ENCODE results near the gene SSH3. TPM values are rescaled to one million over a fixed set of nuclear protein-coding genes. Genes with fewer than 3 reads are reported as not detected.

SSH3 gene
- total and polyA plus RNA-seq, 4 donors, result 7.1 to 21.5 (median 14.5) TPM

- no peaks in the 10 kb centered on the region for H3K9me3 ChIP-seq (ENCODE audit: control insufficient read depth, insufficient read depth, low read length)
- H3K27me3 ChIP-seq (ENCODE audit: control insufficient read depth, insufficient read depth, low read length), result no peaks in the 10 kb centered on the region
- H3K36me3 ChIP-seq (ENCODE audit: control insufficient read depth, insufficient read depth, low read length), result peaks cover 10% of the 10 kb centered on the region
- DNase-seq (ENCODE audit: low read depth in 4 of 6, low spot score in 6 of 6), result peak in 1 of 6 donors; percentile 24
- peaks cover 33% of the 10 kb centered on the region for H3K4me1 ChIP-seq (ENCODE audit: control insufficient read depth, insufficient read depth, low read length)
- WGBS (ENCODE audit: insufficient coverage), result 52% methylated on average over 15 of the region's 18 CpGs
- H3K27ac ChIP-seq (ENCODE audit: low read depth, low read length), result no peak overlapping the region
- H3K4me3 ChIP-seq (ENCODE audit: low read depth, low read length), result peak overlapping the region; percentile 16
These were observed 41.2 kb upstream of the SSH3 start for GRCh38 chr11:67261946-67262681.

- Histone ChIP-seq H3K4me3 (ENCODE audit: low read depth, low read length) (no peak overlapping the region), H3K27ac (ENCODE audit: low read depth, low read length) (no peak overlapping the region), H3K4me1 (ENCODE audit: control insufficient read depth, insufficient read depth, low read length) (peaks cover 42% of the 10 kb centered on the region), H3K36me3 (ENCODE audit: control insufficient read depth, insufficient read depth, low read length) (peaks cover 16% of the 10 kb centered on the region), H3K27me3 (ENCODE audit: control insufficient read depth, insufficient read depth, low read length) (no peaks in the 10 kb centered on the region), H3K9me3 (ENCODE audit: control insufficient read depth, insufficient read depth, low read length) (no peaks in the 10 kb centered on the region)
- WGBS (ENCODE audit: insufficient coverage), result 57% methylated on average over 21 of the region's 22 CpGs
- peak in 2 of 6 donors; percentile 87 to 88 for DNase-seq (ENCODE audit: low read depth in 4 of 6, low spot score in 6 of 6)
These were observed 40.3 kb upstream of the SSH3 start for GRCh38 chr11:67262731-67263675.

DNA sequence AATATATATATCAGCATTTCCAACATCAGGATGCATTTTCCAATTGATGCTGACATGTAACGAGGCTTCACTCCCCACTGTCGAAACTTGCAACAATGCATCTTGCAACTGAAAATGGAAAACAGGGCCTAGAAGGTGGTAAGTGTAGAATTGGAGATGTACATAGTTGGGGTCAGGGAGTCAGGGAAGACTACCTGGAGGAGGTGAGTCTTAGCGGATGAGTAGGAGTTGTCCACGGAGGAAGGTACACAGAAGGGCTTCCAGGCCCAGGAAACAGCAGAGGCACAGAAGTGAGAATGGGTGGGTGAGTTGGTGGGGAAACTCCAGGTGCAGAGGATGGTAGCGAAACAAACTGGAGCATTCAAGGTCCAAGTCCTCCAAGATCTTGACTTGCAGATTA is 39.1 kb upstream of the SSH3 start:
- no peak overlapping the region for H3K27ac ChIP-seq (ENCODE audit: low read depth, low read length)
- H3K4me1 ChIP-seq (ENCODE audit: control insufficient read depth, insufficient read depth, low read length), result peaks cover 54% of the 10 kb centered on the region
- H3K27me3 ChIP-seq (ENCODE audit: control insufficient read depth, insufficient read depth, low read length), result no peaks in the 10 kb centered on the region
- 100% methylated on average over 5 of the region's 5 CpGs for WGBS (ENCODE audit: insufficient coverage)
- peaks cover 24% of the 10 kb centered on the region for H3K36me3 ChIP-seq (ENCODE audit: control insufficient read depth, insufficient read depth, low read length)
- H3K9me3 ChIP-seq (ENCODE audit: control insufficient read depth, insufficient read depth, low read length), result no peaks in the 10 kb centered on the region
- no peak overlapping the region for H3K4me3 ChIP-seq (ENCODE audit: low read depth, low read length)
- no peak for DNase-seq (ENCODE audit: low read depth in 4 of 6, low spot score in 6 of 6)

DNA sequence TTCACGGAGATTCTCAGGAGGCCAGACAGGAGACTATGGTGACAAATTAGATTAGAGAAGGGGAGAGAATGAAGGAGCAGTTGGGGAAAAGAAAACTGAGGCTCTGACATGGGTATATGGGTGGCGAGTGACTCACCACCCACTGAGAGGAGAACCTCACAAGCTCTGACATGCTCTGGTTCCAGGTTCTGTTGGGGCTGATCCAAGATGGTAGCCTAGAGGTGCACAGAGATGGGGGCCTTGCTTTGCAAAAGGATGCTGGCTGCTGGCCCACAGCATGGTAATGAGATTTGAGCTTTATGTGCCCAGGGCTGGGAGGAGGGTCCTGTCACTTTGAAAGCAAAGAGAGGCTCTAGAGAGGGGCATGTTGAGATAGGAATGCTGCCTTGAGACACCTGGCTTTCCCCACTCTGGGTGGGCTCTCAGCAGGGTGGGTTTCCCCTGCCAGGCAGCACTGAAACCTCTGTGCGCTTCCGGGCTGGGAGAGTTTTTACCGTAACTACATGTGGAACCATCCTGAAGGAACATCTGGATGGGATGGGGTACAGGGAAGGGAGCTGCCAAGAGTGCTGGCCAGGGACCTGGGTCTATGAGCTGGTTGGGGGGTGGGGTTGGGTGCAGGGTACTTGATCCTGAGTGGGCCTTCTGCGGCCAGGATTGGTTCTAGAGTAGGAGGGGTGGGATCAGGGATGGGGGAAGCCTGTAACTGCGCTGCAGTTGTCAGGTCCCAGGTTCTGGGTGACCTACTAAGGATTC is 38.3 kb upstream of the SSH3 start:
- no peak overlapping the region for H3K27ac ChIP-seq (ENCODE audit: low read depth, low read length)

GRCh38 chr11:67265633-67266448 is 37.5 kb upstream of the SSH3 start:
- H3K27ac ChIP-seq (ENCODE audit: low read depth, low read length), result peak overlapping the region; percentile 42

More for the DNA sequence above, 38.3 kb upstream of the SSH3 start:
- Histone ChIP-seq H3K4me3 (ENCODE audit: low read depth, low read length) (no peak overlapping the region), H3K4me1 (ENCODE audit: control insufficient read depth, insufficient read depth, low read length) (peaks cover 62% of the 10 kb centered on the region), H3K9me3 (ENCODE audit: control insufficient read depth, insufficient read depth, low read length) (no peaks in the 10 kb centered on the region), H3K36me3 (ENCODE audit: control insufficient read depth, insufficient read depth, low read length) (peaks cover 26% of the 10 kb centered on the region), H3K27me3 (ENCODE audit: control insufficient read depth, insufficient read depth, low read length) (no peaks in the 10 kb centered on the region)
- no peak for DNase-seq (ENCODE audit: low read depth in 4 of 6, low spot score in 6 of 6)
- WGBS (ENCODE audit: insufficient coverage), result 97% methylated on average over 7 of the region's 7 CpGs

GRCh38 chr11:67266449-67267187 is 36.7 kb upstream of the SSH3 start, which contains the start of gene GRK2:
TSS of gene GRK2 (plus strand) at chr11:67266473. CDS start at chr11:67266700, 227 bp downstream.
- WGBS (ENCODE audit: insufficient coverage), result 0% methylated on average over 103 of the region's 103 CpGs
- Histone ChIP-seq H3K27ac (ENCODE audit: low read depth, low read length) (peak within 1 kb of the TSS; percentile 45), H3K4me1 (ENCODE audit: control insufficient read depth, insufficient read depth, low read length) (peaks cover 72% of the 10 kb centered on the region), H3K36me3 (ENCODE audit: control insufficient read depth, insufficient read depth, low read length) (peaks cover 31% of the 10 kb centered on the region), H3K27me3 (ENCODE audit: control insufficient read depth, insufficient read depth, low read length) (no peaks in the 10 kb centered on the region), H3K9me3 (ENCODE audit: control insufficient read depth, insufficient read depth, low read length) (no peaks in the 10 kb centered on the region), H3K4me3 (ENCODE audit: low read depth, low read length) (peak within 1 kb of the TSS; percentile 70)
- DNase-seq (ENCODE audit: low read depth in 4 of 6, low spot score in 6 of 6), result peak in 2 of 6 donors; percentile 71 to 74

More at GRCh38 chr11:67265633-67266448, 37.5 kb upstream of the SSH3 start:
- WGBS (ENCODE audit: insufficient coverage), result 14% methylated on average over 54 of the region's 54 CpGs
- peak overlapping the region; percentile 40 for H3K4me3 ChIP-seq (ENCODE audit: low read depth, low read length)
- H3K9me3 ChIP-seq (ENCODE audit: control insufficient read depth, insufficient read depth, low read length), result no peaks in the 10 kb centered on the region
- DNase-seq (ENCODE audit: low read depth in 4 of 6, low spot score in 6 of 6), result peak in 2 of 6 donors; percentile 74 to 87
- H3K36me3 ChIP-seq (ENCODE audit: control insufficient read depth, insufficient read depth, low read length), result peaks cover 26% of the 10 kb centered on the region
- H3K27me3 ChIP-seq (ENCODE audit: control insufficient read depth, insufficient read depth, low read length), result no peaks in the 10 kb centered on the region
- H3K4me1 ChIP-seq (ENCODE audit: control insufficient read depth, insufficient read depth, low read length), result peaks cover 70% of the 10 kb centered on the region

DNA sequence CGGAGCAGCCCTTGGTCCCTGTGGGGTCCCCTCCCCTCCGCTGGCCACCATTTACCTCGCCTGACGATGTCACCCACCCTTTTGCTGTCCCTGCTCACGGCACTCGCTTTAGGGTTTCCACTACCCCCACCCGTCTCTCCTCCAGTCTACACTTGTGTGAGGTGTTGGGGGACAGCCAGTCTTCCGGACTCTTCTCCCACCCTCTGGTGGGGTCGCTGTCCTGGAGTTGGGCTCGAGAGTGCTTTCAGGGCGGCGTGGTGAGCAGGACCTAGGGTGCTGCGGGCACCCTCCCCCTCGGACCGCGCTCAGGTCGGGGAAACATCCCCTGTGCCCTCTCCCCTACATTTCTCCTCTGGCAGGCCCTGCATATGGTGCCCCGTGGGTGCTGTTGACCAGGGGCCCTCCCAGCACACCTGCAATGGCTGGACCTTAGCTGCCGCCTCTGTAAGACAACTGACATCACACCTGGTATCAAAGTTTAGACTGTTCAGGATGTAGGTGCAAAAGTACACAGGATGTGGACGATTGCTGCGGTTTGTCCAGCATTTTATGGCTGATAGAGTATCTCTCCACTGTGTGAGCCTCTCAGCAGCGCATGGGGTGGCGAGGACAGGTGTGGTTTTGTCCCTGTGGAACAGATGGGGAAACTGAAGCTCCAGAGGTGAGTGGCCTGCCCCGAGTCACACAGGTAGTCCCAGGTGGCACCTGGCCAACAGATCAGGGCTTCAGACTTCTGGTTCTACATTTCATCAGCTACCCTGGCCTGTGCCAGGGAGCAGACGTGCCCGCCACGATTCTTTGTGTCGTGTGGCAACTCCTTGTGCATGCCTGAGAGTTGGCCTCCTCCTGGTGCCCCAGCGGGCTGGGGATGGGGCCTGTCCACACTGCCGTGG is 35.9 kb upstream of the SSH3 start:
- Histone ChIP-seq H3K27ac (ENCODE audit: low read depth, low read length) (peak overlapping the region; percentile 45), H3K9me3 (ENCODE audit: control insufficient read depth, insufficient read depth, low read length) (no peaks in the 10 kb centered on the region), H3K27me3 (ENCODE audit: control insufficient read depth, insufficient read depth, low read length) (no peaks in the 10 kb centered on the region), H3K36me3 (ENCODE audit: control insufficient read depth, insufficient read depth, low read length) (peaks cover 39% of the 10 kb centered on the region), H3K4me1 (ENCODE audit: control insufficient read depth, insufficient read depth, low read length) (peaks cover 72% of the 10 kb centered on the region), H3K4me3 (ENCODE audit: low read depth, low read length) (peak overlapping the region; percentile 70)
- 39% methylated on average over 23 of the region's 30 CpGs for WGBS (ENCODE audit: insufficient coverage)
- peak in 1 of 6 donors; percentile 32 for DNase-seq (ENCODE audit: low read depth in 4 of 6, low spot score in 6 of 6)
